ENCODE measurements around the gene BCHE.
"Not testable (repeated sequence)": the region's sequence is repeated elsewhere in the genome, so short reads cannot be mapped to it uniquely, and the experiment has no call there.

Gene BCHE

GRCh38 chr3:165815682-165816081 is 21.5 kb downstream of the BCHE start:
- no peak for DNase-seq

- no peak for DNase-seq
These were observed 22.8 kb downstream of the BCHE start for GRCh38 chr3:165814380-165814779.

GRCh38 chr3:165807937-165808336 is 29.3 kb downstream of the BCHE start:
- DNase-seq, result not testable (repeated sequence)

GRCh38 chr3:165805946-165806561 is 31.2 kb downstream of the BCHE start:
- DNase-seq, result no peak

- no peak for DNase-seq
These were observed 33.8 kb downstream of the BCHE start for GRCh38 chr3:165803471-165803870.

GRCh38 chr3:165800970-165801369 is 36.3 kb downstream of the BCHE start:
- no peak for DNase-seq

- DNase-seq, result no peak
These were observed 38.2 kb downstream of the BCHE start for GRCh38 chr3:165799026-165799425.

GRCh38 chr3:165797551-165797950 is 39.7 kb downstream of the BCHE start:
- no peak for DNase-seq

GRCh38 chr3:165796701-165797100 is 40.5 kb downstream of the BCHE start:
- DNase-seq, result no peak

GRCh38 chr3:165788531-165788930 is 48.7 kb downstream of the BCHE start:
- no peak for DNase-seq

GRCh38 chr3:165786013-165786412 is 51.2 kb downstream of the BCHE start:
- DNase-seq, result no peak

- no peak for DNase-seq
These were observed 52.9 kb downstream of the BCHE start for GRCh38 chr3:165784337-165784736.

- no peak for DNase-seq
These were observed 53.8 kb downstream of the BCHE start for GRCh38 chr3:165783383-165783782.

GRCh38 chr3:165778891-165779290 is 58.3 kb downstream of the BCHE start:
- DNase-seq, result no peak

- no peak for DNase-seq
These were observed 58.8 kb downstream of the BCHE start for GRCh38 chr3:165778456-165778855.

GRCh38 chr3:165775824-165776223 is 61.4 kb downstream of the BCHE start:
- DNase-seq, result no peak

- no peak for DNase-seq
These were observed 66.4 kb downstream of the BCHE start for GRCh38 chr3:165770781-165771180.

GRCh38 chr3:165768680-165769079 is 68.5 kb downstream of the BCHE start:
- DNase-seq, result no peak

- DNase-seq, result no peak
These were observed 78.2 kb downstream of the BCHE start for GRCh38 chr3:165759041-165759440.

GRCh38 chr3:165755571-165755970 is 81.7 kb downstream of the BCHE start:
- DNase-seq, result no peak

- DNase-seq, result no peak
These were observed 82.8 kb downstream of the BCHE start for GRCh38 chr3:165754219-165755007.

- no peak for DNase-seq
These were observed 83.7 kb downstream of the BCHE start for GRCh38 chr3:165753560-165753959.

GRCh38 chr3:165751637-165752036 is 85.6 kb downstream of the BCHE start:
- DNase-seq, result no peak

- no peak for DNase-seq
These were observed 87.4 kb downstream of the BCHE start for GRCh38 chr3:165749821-165750220.

- DNase-seq, result peak; percentile 14
These were observed 88.0 kb downstream of the BCHE start for GRCh38 chr3:165749241-165749640.

Data from NCI-H146 (cell line).